HPDE6-E6E7 (cell line): ENCODE results near the gene TM4SF4.

ENCODE experiments used
- DNase-seq: peaks from one replicate; pipeline ENCODE4 v3.0.0; 2011; ENCODE audit warnings: missing footprints; ENCODE audit errors: extremely low spot score

Gene TM4SF4

DNA sequence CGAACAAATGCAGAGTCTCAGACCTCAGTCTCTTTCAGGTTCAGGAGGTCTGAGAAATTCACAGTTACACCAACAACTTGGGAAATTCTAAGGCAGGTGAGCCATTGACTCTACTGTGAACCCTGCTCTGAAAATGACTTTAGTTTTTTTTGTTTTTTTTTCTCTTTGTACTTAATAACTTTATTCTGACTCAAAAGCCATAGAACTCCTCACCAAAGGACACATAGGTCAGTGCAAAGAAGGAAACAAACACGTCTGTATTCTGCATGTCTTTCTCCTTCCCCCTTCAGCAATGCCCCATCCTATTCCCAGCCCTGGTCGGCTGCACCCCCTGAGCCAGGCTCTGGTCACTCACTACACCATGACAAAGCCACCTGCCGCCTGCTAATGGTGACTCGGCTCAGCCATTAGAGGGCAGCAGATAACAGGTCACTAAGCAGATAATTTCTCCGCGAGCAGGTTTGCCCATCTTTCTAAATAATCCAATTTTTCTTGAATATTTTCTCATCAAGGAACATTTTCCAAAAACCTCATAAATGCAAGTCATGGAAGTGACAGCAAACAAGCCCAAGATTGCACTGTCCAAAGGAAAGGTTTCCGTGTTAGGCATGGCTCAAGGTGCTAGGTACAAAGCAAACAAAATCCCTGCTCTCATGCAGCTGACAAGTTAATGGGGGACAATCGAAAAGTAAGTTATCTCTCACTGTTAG is 37.7 kb downstream of the TM4SF4 start:
- peak; percentile 69 for DNase-seq

DNA sequence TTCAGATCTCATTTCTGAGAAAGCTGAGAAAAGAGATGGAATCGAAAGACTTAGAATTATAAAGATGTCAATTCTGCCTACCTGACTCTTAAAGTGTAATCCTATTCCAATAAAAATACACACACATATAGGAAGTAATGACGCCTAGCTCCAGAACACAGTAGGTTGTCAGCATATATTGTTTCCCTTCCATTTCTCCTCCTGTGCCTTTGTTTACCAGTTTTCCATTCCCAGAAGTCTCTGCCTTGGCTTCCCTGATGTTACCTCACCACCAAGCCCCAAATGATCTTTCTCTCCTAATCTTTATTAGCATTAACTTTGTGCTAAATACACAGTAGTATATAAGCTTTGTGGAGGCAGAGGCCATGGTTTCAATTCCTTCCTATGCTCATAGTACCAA is 40.0 kb downstream of the TM4SF4 start:
- DNase-seq = no peak

DNA sequence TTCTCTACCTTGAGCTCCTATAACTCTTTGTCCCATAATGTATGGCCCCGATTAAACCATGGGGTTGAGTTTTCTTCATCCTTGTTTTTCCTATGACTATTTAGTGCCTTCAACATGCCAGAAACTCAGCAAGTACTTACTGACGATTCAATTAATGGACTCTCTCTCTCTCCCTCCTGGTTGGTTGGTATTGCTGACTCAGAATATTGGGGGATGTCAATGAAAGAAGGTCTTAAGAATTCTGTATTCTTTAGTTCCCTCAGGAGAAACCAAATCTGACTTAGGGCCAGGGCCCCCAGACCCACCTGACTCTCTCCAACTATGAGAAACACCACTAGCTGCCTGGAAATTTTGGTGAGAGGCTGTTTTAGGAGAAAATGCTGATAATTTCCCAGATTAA is 40.8 kb downstream of the TM4SF4 start:
- no peak for DNase-seq

DNA sequence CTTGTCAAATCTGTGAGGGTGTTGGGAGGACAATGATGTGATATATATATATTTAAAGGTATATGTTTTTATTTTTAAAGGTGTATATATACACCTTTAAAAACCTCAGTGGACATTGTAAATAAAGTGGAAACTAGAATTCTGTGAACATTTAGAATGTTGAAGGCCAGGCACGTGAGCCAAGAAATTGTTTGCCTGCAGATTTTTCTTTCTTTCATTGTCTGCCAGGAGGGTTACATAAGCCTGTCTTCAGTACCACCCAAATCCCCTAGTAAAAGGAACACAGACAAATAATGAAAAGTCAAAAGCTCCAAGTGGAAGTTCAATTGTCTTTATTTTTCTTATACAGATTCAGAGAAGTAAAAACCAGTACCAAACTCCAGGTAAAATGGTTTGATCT is 42.4 kb downstream of the TM4SF4 start:
- no peak for DNase-seq

DNA sequence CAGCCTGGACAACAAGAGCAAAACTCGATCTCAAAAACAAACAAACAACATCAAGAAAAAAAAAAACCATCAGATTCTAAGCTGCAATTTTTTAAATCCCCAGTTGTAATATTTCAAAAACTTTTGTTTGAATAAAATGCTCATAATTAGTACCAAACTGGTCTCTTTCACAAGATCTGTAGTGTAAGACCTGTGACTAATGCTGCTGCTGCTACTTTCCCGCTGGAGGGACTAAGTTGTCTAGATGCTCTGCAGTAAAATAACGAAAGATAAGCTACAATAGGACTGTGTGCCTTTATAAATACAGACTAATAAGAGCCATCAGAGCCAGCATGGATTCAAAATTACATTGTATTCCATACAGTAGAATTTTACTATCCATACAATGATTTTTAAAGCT is 45.4 kb downstream of the TM4SF4 start:
- DNase-seq = no peak

DNA sequence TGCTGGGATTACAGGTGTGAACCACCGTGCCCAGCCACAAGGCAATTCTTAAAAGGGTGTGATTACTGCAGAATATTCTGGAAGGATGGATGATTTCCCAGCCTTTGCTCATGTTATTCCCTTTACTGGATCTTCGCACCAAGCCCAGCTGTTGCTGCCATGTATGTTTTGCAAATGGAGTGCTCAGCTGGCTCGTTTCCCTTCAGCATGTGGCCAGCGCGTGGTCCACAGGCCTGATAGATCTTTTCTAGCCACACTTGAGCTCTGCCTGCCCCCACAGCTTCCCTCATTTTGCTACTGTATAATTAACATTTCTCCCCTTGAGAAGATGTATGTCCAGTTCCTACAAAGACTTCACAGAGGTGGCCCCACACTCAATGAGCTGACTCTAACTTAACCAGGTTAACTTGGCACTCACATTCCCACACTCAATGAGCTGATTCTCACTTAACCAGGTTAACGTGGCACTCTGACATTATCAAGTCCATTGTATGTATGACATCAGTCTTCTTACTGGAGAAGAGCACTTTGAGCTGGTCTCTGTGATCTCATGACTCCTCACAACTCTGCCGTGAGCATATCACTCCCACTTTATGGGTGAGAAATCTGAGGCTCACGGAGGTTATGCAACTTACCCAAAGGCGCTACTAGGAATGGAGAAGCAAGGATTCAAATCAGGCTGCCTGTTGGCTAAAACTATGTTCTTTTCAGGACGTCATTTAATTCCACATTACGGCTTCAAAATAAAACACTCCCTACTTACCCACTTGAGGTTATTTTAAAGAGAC is 49.2 kb downstream of the TM4SF4 start:
- no peak for DNase-seq

DNA sequence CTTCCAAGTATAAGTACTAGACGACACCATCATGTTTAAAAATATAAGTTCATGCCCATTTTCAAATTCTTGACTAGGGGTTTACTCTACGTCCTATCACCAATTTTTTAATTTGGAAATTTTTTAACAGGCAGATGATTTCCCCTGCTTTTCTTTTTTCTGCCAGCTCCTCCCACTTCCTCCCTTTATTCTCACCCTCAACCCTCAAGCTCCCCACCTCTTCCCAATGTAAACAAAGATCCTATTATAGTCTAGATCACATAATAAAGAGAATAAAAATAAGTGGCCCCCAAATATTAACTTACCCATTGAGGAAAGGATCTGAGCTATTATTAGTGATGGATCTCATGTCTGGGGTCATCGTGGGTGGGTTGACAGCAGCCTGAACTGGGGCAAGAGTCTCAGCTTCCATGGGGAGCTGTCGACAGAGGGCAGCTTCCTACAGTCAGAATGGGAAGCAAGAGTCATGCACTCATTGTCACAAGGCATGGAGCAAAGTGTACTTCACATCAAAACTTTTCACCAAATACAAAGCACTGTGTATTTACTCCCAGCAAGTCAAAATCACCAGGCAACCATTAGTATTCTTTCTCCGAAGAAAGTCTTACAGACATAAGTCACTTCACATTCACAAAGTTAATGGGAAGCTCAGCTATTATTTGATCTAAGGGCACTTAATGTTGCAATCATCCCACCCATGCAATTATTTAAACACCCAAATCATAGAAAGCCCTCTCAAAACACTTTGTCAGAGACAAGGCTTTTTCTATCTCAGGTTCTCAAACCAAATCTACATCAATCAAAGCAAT is 53.2 kb downstream of the TM4SF4 start:
- no peak for DNase-seq

DNA sequence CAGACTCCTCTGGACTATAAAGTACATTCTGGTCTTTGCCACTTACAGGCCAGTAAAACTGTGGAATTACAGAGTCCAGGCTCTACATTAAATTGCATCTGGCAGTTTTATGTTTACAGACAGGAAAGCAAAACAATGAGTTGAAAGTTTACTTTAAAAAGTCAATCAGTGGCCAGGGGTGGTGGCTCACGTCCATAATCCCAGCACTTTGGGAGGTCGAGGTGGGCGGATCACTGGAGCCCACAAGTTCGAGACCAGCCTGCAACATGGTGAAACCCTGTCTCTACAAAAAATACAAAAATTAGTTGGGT is 53.8 kb downstream of the TM4SF4 start:
- no peak for DNase-seq

DNA sequence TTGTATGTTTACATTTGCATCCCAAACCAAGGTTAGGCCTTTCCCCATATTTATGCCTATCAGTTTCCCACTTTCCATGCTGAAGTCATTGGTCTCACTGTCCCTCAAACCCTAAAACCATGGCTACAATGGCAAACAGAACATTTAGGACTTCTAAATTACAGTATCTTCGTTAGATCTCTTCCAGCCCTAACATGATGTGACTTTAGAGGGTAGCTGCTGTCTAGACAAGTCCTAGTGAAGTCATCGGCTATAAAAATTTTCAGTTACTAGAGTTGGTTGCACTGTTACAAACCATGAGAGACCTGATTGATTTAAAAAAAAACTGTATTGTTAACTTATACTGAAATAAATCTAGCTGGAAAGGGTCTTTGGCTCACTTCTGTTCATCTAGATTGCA is 54.6 kb downstream of the TM4SF4 start:
- no peak for DNase-seq

DNA sequence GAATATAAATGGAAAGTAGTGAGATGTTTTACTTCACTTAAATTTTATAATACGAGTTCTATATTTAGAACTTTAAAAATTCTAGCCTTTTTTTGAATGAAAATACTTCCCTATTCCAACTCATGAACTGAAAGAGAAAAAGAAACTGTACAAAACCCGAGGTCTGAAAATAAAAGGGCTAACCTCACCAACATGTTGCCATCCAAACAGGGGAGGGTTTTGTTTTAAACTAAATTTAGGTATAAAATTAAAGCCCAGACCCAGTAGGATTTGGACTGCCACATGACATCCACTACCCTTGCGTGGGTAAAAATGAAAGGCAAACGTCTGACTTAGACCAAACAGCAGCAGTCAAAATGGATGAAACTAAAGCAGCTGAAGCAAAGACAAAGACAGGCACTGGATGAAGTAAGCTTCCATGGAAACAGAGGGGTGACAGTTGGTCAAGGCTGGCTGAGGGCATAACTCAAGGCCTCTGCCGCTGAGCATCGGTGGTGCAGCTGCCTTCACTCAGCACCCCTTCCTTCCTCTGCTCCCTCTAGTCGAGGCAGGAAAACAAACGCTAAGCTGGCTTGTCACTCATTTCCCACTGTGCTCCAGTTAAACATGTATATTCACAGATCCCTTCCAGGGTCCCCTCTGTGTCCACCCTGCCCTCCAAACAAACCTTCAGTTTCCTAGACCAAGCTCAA is 58.1 kb downstream of the TM4SF4 start:
- DNase-seq = no peak

DNA sequence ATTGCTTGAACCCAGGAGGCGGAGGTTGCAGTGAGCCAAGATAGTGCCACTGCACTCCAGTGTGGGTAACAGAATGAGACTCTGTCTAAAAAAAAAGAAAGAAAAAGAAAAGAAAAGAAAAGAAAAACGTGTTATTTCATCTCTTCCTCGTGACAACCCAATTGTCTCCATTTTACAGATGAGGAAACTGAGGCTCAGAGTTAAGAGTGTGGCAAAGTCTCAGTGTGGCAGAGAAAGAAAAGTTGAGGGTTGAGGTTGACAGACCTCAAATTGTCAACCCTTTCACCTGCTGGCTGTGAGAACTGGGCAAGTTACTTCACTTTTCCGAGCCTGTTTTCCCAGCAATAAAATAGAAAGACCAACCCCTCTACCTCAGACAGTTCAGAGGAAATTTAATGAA is 59.6 kb downstream of the TM4SF4 start:
- DNase-seq = no peak

DNA sequence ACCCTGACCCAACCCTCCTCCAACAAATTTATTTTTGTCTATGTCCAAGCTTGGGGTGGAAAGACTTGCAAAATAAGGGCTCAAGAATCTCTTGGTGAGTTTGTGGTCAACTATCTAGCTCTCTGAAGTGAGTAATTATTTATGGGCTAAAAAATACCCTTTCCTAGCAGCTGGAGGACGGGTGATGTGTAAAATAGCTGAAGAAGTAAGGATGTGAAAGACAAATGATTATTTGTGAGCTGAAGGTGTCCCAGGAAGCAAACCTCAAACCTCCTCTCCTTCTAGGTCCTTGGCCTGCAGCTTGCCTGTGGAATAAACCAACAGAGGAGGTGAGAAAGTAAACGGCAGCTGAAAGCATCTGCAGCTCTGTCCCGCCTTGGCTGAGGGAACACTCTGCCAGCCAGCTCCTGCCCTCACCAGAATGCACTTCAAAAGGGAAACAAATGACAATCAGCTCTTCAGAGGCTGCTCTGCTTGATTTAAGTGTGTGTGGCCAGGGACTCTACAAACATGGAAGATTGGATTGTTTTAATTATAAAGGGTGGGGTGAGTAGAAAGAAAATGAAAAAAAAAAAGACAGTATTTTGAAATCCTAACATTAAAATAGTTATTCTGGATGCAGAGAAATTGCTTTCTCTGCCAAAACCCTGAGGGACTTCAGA is 60.3 kb downstream of the TM4SF4 start:
- DNase-seq = no peak

DNA sequence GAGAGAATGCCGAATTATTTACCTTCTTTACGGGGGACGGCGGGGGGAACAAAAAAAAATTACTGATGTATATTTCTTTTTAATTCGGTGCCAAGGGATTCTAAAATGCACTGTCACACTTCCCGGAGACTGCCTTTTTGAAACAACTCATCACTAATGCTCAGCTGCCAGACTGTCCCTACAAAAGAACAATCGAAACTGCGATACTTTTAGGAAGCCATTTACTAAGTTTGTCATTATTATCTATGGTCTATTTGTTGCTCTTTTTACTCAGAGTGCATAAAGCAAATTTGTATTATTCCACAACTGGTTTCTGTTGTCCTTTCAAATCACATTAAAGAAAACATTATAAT is 60.8 kb downstream of the TM4SF4 start:
- no peak for DNase-seq

DNA sequence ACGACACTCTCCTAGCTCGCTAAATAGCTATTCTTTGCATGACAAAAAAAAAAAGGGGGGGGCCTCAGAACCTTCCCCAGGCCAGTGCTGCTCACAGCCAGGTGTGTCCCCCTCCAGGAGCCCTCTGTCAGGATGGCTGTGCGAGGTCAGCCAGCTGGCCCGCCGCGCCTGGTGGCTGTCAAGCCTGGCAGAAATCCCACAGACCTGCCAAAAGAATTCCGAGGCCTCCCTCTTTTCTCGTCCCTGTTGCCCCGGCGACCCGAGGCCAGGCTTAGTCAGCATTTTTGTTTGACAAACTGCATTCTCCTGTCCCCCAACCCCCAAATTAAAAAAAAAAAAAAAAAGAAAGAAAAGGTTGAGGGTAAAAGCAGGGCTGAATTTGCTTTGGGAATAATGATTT is 61.9 kb downstream of the TM4SF4 start:
- DNase-seq = no peak

DNA sequence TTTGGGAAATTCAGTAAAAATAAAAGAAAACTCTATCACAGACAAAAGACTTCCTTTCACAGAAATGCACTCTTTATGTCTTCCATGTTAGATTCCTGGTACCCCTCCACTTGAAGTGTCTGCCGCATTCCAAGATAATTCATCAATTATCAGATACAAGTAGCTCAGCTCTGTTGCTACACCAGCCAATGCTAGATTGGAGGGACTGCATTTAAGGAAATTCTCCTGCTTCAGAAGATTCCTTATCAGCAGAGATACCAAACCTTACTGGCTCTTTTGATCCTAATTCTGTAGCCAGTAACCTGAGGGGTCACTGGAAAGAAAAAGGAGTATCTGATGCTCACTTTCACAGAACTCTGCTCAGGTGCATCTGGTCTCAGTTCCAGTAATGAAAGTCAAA is 63.9 kb downstream of the TM4SF4 start:
- DNase-seq = no peak

DNA sequence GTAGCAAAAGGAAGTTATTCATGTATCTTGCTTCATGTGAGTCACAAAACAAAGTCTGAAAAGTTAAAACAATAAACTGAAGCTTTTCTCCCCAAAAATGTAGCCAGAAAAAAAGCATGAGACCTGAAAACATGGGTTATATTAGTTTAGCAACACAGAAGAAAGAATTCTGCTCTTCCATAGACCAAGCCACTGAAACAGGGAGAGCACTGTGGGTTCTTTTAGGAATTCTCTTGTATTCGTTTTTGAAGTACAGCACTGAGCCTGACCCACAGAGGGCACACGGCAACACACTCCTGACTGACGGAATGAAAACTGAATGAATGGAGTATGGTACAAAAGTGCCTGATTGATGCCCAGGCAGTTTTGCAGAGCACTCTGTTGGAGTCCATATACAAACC is 66.6 kb downstream of the TM4SF4 start:
- no peak for DNase-seq

DNA sequence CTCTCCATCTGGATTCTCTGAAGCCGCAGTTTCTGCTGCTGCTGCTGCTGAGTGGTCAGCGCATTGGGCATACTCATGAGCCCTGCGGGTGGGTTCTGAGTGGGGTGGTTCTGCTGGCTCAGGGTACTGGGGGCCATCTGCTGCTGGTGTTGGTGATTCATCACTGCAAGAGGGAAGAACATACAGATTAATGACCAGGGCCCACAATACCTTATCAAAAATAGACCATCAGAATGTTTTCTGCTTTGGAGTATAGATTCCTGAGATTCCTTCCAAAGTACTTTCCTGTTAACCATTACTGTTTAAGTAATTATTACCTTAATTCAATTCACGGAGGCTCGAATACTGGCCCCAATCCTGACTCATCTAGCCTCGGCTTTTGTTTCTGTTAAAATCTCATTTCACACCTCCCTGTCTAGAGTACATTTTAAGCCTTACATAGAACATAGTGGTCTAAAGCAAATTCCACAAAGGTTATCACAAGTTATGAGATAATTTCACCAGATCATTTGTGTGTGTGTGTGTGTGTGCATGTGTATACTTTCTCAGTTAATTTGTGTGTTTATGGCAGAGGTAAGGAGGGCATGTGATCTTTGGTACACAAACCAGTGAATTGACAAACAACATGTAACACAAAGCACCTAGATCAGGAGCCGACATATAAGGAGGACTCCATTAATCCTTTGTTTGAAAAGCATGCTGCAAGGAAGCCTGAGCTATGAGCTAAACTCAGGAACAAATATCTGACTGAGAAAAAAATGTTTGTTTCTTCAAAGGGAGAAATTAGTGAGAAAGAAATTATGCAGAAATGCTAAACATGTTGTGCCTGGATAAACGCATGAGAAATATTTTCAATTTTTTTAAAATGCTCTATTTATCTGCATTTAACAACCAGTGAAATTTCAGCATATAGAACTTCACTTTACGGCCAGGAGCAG is 68.1 kb downstream of the TM4SF4 start:
- no peak for DNase-seq

DNA sequence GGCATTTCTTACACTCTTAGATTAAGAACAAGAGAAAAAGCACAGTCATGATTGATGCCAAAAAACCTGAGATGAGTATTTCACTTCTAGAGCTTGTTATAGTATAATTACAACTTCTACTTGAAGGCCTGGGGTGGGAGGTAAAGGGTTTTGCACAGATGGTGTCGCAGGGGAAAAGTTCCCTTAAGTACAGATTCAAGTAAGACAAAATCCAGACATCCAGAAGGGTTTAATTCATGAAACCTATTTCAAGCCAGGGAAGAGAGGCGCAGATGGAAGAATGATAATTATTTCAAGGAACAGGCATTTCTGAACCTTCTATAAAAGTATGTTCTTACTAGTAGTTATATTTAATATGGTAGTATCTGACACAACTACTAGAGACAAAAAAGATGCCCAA is 70.6 kb downstream of the TM4SF4 start:
- DNase-seq = no peak

DNA sequence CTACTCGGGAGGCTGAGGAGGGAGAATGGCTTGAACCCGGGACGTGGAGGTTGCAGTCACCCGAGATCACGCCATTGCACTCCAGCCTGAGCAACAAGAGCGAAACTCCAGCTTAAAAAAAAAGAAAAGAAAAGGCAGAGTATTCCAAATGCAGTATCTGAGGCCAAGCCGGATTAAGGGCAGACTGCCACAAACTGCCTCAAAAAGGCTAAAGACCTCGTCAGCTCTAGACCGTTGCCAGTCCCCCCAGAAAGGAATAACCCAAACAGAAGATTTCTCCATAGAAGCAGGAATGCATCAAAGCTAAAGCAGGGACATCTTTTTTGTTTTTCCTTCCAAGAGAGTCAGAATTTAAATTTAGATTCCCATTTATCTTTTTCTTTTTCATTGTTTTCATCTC is 72.9 kb downstream of the TM4SF4 start:
- DNase-seq = no peak

DNA sequence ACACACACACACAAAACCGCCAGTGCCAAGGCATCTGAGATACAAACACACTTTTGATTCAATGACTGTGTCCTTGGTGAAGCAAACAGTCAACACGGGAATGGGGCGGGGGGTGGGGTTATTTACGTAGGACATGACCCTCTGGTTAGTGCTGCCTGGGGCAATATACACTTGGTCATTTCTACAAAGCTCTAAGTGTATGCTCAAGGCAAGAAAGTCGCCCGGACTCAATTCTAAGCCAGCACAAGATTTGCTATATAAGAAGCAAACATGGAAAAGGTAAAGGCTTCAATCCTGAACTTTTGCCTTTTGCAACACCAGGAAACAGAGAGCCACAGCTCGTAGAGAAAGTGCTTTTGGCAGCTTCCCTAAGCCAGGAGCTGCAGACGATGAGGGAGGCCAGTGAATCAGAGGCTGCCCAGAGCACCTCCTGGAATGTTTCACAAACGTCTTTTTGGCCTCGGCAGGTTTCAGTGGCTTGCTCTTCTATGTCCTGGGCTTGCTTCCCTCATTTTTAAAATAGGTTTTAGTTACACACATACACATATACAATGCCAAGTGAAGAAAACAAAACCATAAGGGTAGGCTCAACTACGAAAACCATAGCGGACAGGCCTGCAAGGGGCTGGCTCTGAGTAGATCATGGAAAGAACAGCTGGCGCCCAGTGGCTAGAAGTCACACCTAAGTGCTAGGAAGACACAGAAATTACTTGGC is 73.6 kb downstream of the TM4SF4 start:
- DNase-seq = peak; percentile 34
